Neuronal stem cell (in vitro differentiated cells): ENCODE measurements around the gene VWCE. TPM values are rescaled to one million over a fixed set of nuclear protein-coding genes. Genes with fewer than 3 reads are reported as not detected.

ENCODE experiments used
- DNase-seq: peaks from one replicate; pipeline ENCODE4 v3.0.0-alpha.2; 2013; ENCODE audit warnings: low spot score
- H2AFZ ChIP-seq: one replicate; pipeline ENCODE4 v1.6.1; 2013; ENCODE audit warnings: mild to moderate bottlenecking, low read length, inconsistent platforms
- H2AK5ac ChIP-seq: 2 replicates; pipeline ENCODE4 v1.6.1; 2013; ENCODE audit warnings: low read depth, mild to moderate bottlenecking, inconsistent platforms, low read length, moderate library complexity, mixed read lengths
- H2BK120ac ChIP-seq: 2 replicates; pipeline ENCODE4 v1.6.1; 2013; ENCODE audit warnings: low read depth, mild to moderate bottlenecking, inconsistent platforms, low read length, moderate library complexity, mixed read lengths
- H2BK12ac ChIP-seq: one replicate; pipeline ENCODE4 v1.6.1; 2013; ENCODE audit warnings: low read length, inconsistent platforms
- H2BK15ac ChIP-seq: 2 replicates; pipeline ENCODE4 v1.6.1; 2013; ENCODE audit warnings: mild to moderate bottlenecking, low read length, inconsistent platforms, mixed read lengths
- H2BK5ac ChIP-seq: one replicate; pipeline ENCODE4 v1.6.1; 2013; ENCODE audit warnings: inconsistent platforms, mild to moderate bottlenecking, low read length, moderate library complexity
- H3K14ac ChIP-seq: one replicate; pipeline ENCODE4 v1.6.1; 2013; ENCODE audit warnings: low read length, inconsistent platforms
- H3K18ac ChIP-seq: 2 replicates; pipeline ENCODE4 v1.6.1; 2013; ENCODE audit warnings: low read length, inconsistent platforms
- H3K23ac ChIP-seq: 2 replicates; pipeline ENCODE4 v1.6.1; 2013; ENCODE audit warnings: low read depth, mild to moderate bottlenecking, mixed read lengths, low read length, inconsistent platforms; ENCODE audit not compliant: poor library complexity
- H3K27ac ChIP-seq: replicated peaks from 3 replicates; pipeline ENCODE4 v1.5.1; 2013; ENCODE audit warnings: low read length, inconsistent platforms
- H3K27me3 ChIP-seq, 3 experiments: 2 replicates each; pipeline ENCODE4 v1.6.1; 2013; ENCODE audit warnings: low read length in 3 of 3, mild to moderate bottlenecking in 2 of 3, inconsistent platforms in 1 of 3, low read depth in 1 of 3, mixed read lengths in 1 of 3, moderate library complexity in 1 of 3; ENCODE audit not compliant: control insufficient read depth in 3 of 3, insufficient read depth in 3 of 3
- H3K36me3 ChIP-seq, 2 donors: replicated peaks in 1 of 2; 2 replicates each; pipeline ENCODE4 v1.6.1; 2013; ENCODE audit warnings: low read length in 2 of 2; ENCODE audit not compliant: control insufficient read depth in 2 of 2, insufficient read depth in 2 of 2
- H3K4ac ChIP-seq: 2 replicates; pipeline ENCODE4 v1.6.1; 2013; ENCODE audit warnings: inconsistent platforms, mild to moderate bottlenecking, low read length, moderate library complexity
- H3K4me1 ChIP-seq, 2 donors: 1 replicate in 1 of 2; 2 replicates in 1 of 2; pipeline ENCODE4 v1.6.1; 2013; ENCODE audit warnings: low read length in 2 of 2, low read depth in 1 of 2; ENCODE audit not compliant: control insufficient read depth in 2 of 2, insufficient read depth in 1 of 2
- H3K4me2 ChIP-seq: one replicate; pipeline ENCODE4 v1.6.1; 2013; ENCODE audit warnings: mild to moderate bottlenecking, low read length, inconsistent platforms; ENCODE audit not compliant: insufficient read depth, poor library complexity, severe bottlenecking
- H3K4me3 ChIP-seq, 2 donors: 2 replicates each; pipeline ENCODE4 v1.5.1; 2013; ENCODE audit warnings: low read length in 2 of 2, mild to moderate bottlenecking in 2 of 2, inconsistent platforms in 1 of 2, moderate library complexity in 1 of 2
- H3K79me1 ChIP-seq: one replicate; pipeline ENCODE4 v1.6.1; 2013; ENCODE audit warnings: low read depth, mild to moderate bottlenecking, inconsistent platforms, low read length, moderate library complexity
- H3K9ac ChIP-seq: one replicate; pipeline ENCODE4 v1.6.1; 2013; ENCODE audit warnings: mild to moderate bottlenecking, low read depth, low read length, inconsistent platforms; ENCODE audit not compliant: poor library complexity
- H3K9me3 ChIP-seq, 2 donors: replicated peaks in 1 of 2; 2 replicates each; pipeline versions ENCODE3 to v1.6.1; 2013; ENCODE audit warnings: low read length in 2 of 2, mild to moderate bottlenecking in 2 of 2, inconsistent platforms in 1 of 2, low read depth in 1 of 2, mixed read lengths in 1 of 2, moderate library complexity in 1 of 2; ENCODE audit not compliant: control insufficient read depth in 2 of 2, insufficient read depth in 1 of 2
- H4K8ac ChIP-seq: one replicate; pipeline ENCODE4 v1.6.1; 2013; ENCODE audit warnings: low read depth, mild to moderate bottlenecking, inconsistent platforms, low read length, moderate library complexity
- H4K91ac ChIP-seq: one replicate; pipeline ENCODE4 v1.6.1; 2013; ENCODE audit warnings: low read length, low read depth, mild to moderate bottlenecking, inconsistent platforms; ENCODE audit not compliant: poor library complexity
- WGBS, 2 donors: extraction: QIAGEN DNeasy Blood & Tissue Kit; methylation state at CpG; one replicate each; pipeline ENCODE4 v1.1.7; 2013; ENCODE audit warnings: missing lambda C conversion rate in 2 of 2, mixed read lengths in 1 of 2; ENCODE audit not compliant: insufficient read length in 2 of 2, insufficient replicate concordance in 1 of 2; ENCODE audit errors: extremely low coverage in 2 of 2; 5-methylcytosine and 5-hydroxymethylcytosine counted together
- polyA plus RNA-seq, 2 experiments: library from polyadenylated mRNA; stranded (reverse); fragments of 200-250 nt; gene quantifications; one replicate each; pipeline ENCODE4 v1.2.3, GENCODE V29; 2013

VWCE gene, protein sequence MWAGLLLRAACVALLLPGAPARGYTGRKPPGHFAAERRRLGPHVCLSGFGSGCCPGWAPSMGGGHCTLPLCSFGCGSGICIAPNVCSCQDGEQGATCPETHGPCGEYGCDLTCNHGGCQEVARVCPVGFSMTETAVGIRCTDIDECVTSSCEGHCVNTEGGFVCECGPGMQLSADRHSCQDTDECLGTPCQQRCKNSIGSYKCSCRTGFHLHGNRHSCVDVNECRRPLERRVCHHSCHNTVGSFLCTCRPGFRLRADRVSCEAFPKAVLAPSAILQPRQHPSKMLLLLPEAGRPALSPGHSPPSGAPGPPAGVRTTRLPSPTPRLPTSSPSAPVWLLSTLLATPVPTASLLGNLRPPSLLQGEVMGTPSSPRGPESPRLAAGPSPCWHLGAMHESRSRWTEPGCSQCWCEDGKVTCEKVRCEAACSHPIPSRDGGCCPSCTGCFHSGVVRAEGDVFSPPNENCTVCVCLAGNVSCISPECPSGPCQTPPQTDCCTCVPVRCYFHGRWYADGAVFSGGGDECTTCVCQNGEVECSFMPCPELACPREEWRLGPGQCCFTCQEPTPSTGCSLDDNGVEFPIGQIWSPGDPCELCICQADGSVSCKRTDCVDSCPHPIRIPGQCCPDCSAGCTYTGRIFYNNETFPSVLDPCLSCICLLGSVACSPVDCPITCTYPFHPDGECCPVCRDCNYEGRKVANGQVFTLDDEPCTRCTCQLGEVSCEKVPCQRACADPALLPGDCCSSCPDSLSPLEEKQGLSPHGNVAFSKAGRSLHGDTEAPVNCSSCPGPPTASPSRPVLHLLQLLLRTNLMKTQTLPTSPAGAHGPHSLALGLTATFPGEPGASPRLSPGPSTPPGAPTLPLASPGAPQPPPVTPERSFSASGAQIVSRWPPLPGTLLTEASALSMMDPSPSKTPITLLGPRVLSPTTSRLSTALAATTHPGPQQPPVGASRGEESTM
- 9.1 TPM for polyA plus RNA-seq (2013, experiment 1 of 2)
- 9.2 TPM for polyA plus RNA-seq (2013, experiment 2 of 2)

DNA sequence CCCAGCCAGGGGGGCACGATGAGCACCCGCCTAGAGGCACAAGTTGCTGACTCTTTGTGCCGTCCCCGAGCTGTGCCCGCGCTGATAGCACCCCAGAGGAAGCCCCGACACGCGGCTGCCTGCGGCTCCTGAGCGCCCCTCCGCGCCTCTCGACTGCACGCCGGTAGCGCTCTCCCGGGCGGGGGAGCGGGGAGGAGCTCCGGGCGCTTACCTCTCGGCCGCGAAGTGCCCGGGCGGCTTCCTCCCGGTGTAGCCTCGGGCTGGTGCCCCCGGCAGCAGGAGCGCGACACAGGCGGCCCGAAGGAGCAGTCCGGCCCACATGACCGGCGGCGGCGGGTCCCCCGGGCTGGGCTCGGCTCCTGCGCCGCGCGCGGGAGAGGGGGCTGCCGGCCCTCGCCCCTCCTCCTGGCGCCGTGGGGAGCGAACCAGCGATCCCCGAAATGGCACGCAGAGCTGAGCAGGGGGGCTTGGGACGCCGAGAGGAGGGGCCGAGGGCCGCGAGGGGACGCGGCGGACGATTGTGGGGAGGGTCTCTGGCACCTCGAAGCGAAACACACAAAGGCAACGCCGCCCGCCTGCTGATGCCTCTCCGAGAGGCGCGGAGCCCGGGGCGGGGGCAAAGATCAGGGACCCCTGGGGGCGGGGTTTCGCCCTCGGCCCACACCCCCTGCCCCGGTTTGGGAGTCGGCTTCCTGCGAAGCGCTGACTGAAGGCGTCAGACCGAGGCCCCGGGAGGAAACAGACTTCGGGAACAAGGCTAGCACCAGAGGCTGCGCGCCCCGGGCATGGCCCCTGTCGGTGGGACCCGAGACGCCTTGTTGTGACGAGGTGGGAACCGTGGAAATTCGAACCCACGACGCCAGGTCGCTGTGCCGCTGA, at the start of gene VWCE:
Gene VWCE (minus strand): TSS at position 600 of the 879 bp plus-strand sequence. CDS start 279 bp downstream, at position 321.
- Histone ChIP-seq H2AK5ac (peak within 1 kb of the TSS; percentile 94), H4K91ac (peak within 1 kb of the TSS; percentile 93), H3K4me2 (peak within 1 kb of the TSS; percentile 98), H4K8ac (peak within 1 kb of the TSS; percentile 87), H3K79me1 (peaks cover 4% of the 10 kb centered on the region), H2AFZ (peak within 1 kb of the TSS; percentile 74), H3K23ac (peak within 1 kb of the TSS; percentile 82), H3K4me3 (peak within 1 kb of the TSS; percentile 48 to 86), H3K4ac (no peak within 1 kb of the TSS), H2BK15ac (peak within 1 kb of the TSS; percentile 91), H2BK5ac (peak within 1 kb of the TSS; percentile 85), H3K9me3 (peaks cover 0 to 3% of the 10 kb centered on the region in 2 donors), H3K9ac (peak within 1 kb of the TSS; percentile 96), H2BK12ac (peak within 1 kb of the TSS; percentile 63), H3K27me3 (peaks cover 0 to 3% (median 0%) of the 10 kb centered on the region in 3 experiments), H3K4me1 (peaks cover 12 to 38% of the 10 kb centered on the region in 2 donors), H2BK120ac (peak within 1 kb of the TSS; percentile 63), H3K27ac (peak within 1 kb of the TSS; percentile 74), H3K36me3 (peaks cover 18 to 37% of the 10 kb centered on the region in 2 donors), H3K14ac (peak within 1 kb of the TSS; percentile 97), H3K18ac (peak within 1 kb of the TSS; percentile 98)
- no CpG with 5 or more reads among the region's 97 CpGs for WGBS, 2 donors
- peak; percentile 72 for DNase-seq

DNA sequence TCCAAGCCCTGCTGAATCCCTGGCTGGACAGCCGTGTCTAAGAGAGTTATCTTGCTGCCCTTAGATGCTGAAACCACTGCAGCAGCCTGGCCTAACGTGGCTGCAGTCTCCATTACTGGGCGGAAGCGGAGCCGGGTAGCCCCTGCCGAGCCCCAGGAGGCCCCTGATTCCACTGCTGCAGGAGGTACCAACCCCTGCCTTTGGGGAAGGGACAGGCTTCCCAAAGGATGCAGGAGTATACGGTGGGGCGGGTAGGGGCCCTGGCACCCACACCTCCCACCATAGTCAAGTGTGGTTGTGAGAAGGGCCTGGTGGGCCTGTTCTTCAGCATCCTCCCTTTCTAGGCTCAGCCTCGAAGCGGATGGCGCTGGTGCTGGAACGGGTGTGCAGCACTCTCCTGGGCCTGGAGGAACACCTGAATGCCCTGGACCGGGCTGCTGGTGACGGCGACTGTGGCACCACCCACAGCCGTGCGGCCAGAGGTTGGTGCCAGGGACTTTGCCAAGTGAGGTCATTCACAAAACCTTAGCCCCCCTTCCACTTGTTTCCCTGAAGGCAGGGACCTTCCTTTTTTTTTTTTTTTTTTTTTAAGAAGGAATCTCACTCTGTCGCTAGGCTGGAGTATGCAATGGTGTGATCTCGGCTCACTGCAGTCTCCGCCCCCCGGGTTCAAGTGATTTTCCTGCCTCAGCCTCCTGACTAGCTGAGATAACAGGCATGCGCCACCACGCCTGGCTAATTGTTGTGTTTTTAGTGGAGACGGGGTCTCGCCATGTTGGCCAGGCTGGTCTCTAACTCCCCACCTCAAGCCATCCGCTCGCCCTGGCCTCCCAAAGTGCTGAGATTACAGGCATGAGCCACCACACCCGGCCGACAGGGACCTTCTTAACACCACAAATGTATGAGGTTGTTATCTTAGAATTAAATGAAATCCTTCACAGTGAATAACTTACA, 49.0 kb upstream of the VWCE start:
- Histone ChIP-seq H3K14ac (no peak overlapping the region), H2AK5ac (no peak overlapping the region), H3K4ac (no peak overlapping the region), H3K4me3 (no peak overlapping the region), H2BK12ac (no peak overlapping the region), H2BK5ac (no peak overlapping the region), H2BK120ac (no peak overlapping the region), H2AFZ (no peak overlapping the region), H3K27me3 (no peaks in the 10 kb centered on the region), H3K79me1 (no peaks in the 10 kb centered on the region), H3K18ac (no peak overlapping the region), H4K8ac (no peak overlapping the region), H3K23ac (peak overlapping the region; percentile 55), H3K36me3 (peaks cover 15 to 75% of the 10 kb centered on the region in 2 donors), H3K9me3 (no peaks in the 10 kb centered on the region), H3K27ac (no peak overlapping the region), H4K91ac (no peak overlapping the region), H2BK15ac (no peak overlapping the region), H3K4me2 (no peak overlapping the region), H3K4me1 (no peaks in the 10 kb centered on the region), H3K9ac (no peak overlapping the region)
- WGBS, 2 donors, result no CpG with 5 or more reads among the region's 29 CpGs
- DNase-seq, result no peak

DNA sequence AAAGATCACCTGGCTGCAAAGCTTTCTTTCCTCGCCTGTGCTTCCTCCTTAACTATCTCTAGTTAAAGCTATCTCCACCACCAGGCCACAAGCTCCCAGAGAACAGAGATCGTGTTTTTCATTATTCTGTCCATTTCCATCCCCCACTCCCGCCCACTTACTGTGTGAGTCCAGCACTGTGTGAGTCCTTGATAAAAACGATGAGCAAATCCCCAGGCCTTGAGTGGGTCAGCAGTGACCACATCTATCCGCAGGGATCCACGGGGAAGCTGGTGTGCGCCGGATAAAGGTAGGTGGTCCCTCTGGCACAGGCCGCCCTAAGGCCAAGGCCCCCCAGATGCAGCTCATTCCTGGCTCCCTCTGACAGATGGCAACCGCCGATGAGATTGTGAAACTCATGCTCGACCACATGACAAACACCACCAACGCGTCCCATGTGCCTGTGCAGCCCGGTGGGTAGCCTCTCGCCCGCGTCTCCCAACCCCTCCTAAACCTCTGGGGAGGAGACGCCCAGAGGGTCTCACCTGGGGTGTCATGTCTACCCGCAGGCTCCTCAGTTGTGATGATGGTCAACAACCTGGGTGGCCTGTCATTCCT, 47.2 kb upstream of the VWCE start:
- no peak overlapping the region for H2BK5ac ChIP-seq
- H3K36me3 ChIP-seq, result peaks cover 8 to 72% of the 10 kb centered on the region in 2 donors
- H3K79me1 ChIP-seq, result no peaks in the 10 kb centered on the region
- no peak overlapping the region for H3K18ac ChIP-seq
- H2AFZ ChIP-seq, result no peak overlapping the region
- no peak for DNase-seq
- no CpG with 5 or more reads among the region's 20 CpGs for WGBS, 2 donors
- H3K23ac ChIP-seq, result peak overlapping the region; percentile 59
- H4K91ac ChIP-seq, result no peak overlapping the region
- no peak overlapping the region for H3K4ac ChIP-seq
- no peaks in the 10 kb centered on the region for H3K9me3 ChIP-seq
- no peak overlapping the region for H2AK5ac ChIP-seq
- H3K14ac ChIP-seq, result no peak overlapping the region
- H2BK120ac ChIP-seq, result no peak overlapping the region
- no peaks in the 10 kb centered on the region for H3K27me3 ChIP-seq
- H3K27ac ChIP-seq, result no peak overlapping the region
- H3K9ac ChIP-seq, result no peak overlapping the region
- H3K4me3 ChIP-seq, result no peak overlapping the region
- H2BK12ac ChIP-seq, result no peak overlapping the region
- H3K4me2 ChIP-seq, result no peak overlapping the region
- H4K8ac ChIP-seq, result no peak overlapping the region
- H2BK15ac ChIP-seq, result no peak overlapping the region
- H3K4me1 ChIP-seq, result no peaks in the 10 kb centered on the region
